Ishikawa (cell line): ENCODE results near the gene PLXNA4.
A peak's percentile ranks its signal among the peaks of the same experiment; 100 is the strongest.

Experiments used
- CEBPB ChIP-seq: IDR thresholded peaks from 2 replicates; pipeline ENCODE4 v1.6.1; 2012
- CREB1 ChIP-seq: IDR thresholded peaks from 2 replicates; pipeline ENCODE4 v1.6.1; 2012; ENCODE audit warnings: low read depth
- EGR1 ChIP-seq: IDR thresholded peaks from 2 replicates; pipeline ENCODE4 v1.6.1; 2012
- EP300 ChIP-seq: IDR thresholded peaks from 2 replicates; pipeline ENCODE4 v1.6.1; 2012; ENCODE audit warnings: borderline replicate concordance
- FOXM1 ChIP-seq: IDR thresholded peaks from 2 replicates; pipeline ENCODE4 v1.6.1; 2012; ENCODE audit warnings: low read depth, borderline replicate concordance
- NFIC ChIP-seq: IDR thresholded peaks from 2 replicates; pipeline ENCODE4 v1.6.1; 2012
- RAD21 ChIP-seq: IDR thresholded peaks from 2 replicates; pipeline ENCODE4 v1.6.1; 2012; ENCODE audit warnings: low read depth
- TAF1 ChIP-seq: IDR thresholded peaks from 2 replicates; pipeline ENCODE4 v1.6.1; 2012; ENCODE audit warnings: low read depth, mild to moderate bottlenecking
- TCF12 ChIP-seq: IDR thresholded peaks from 2 replicates; pipeline ENCODE4 v1.6.1; 2012; ENCODE audit warnings: low read depth
- TEAD4 ChIP-seq: IDR thresholded peaks from 2 replicates; pipeline ENCODE4 v1.6.1; 2012
- YY1 ChIP-seq: IDR thresholded peaks from 2 replicates; pipeline ENCODE4 v1.6.1; 2012; ENCODE audit warnings: low read depth
- ZBTB7A ChIP-seq: IDR thresholded peaks from 2 replicates; pipeline ENCODE4 v1.6.1; 2012; ENCODE audit warnings: low read depth
- TF ChIP-seq, protein P1 (sequence below): IDR thresholded peaks from 2 replicates; pipeline ENCODE4 v1.6.1; 2012
- TF ChIP-seq, protein P2 (sequence below): IDR thresholded peaks from 2 replicates; pipeline ENCODE4 v1.6.1; 2012; ENCODE audit warnings: low read depth, mild to moderate bottlenecking
- TF ChIP-seq, protein P3 (sequence below): IDR thresholded peaks from 2 replicates; pipeline ENCODE4 v1.6.1; 2012

The PLXNA4 gene

DNA sequence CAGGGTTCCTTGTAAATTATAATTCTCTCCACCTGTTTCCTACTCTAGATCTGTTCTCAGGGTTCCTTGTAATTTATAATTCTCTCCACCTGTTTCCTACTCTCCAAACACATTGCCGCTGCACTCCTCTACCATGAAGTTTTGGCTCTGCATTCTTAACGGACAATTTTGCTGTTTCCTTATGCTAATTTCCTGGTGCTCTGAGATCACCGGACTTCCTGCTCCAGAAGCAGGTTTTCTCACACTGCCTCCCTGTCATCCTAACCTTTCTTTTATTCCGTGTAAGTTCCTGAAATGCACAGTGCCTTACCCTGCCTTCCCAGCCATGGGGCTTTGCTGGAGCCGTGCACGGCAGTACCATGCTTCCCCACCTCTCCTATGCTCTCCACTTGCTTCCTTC is 256.8 kb downstream of the PLXNA4 start:
- TF ChIP-seq CREB1 (no peak), CEBPB (no peak), RAD21 (no peak), NFIC (no peak), TAF1 (no peak), EGR1 (no peak), EP300 (no peak), YY1 (no peak), TEAD4 (no peak), FOXM1 (no peak), TCF12 (no peak), ZBTB7A (no peak)
- TF ChIP-seq, protein P1, sequence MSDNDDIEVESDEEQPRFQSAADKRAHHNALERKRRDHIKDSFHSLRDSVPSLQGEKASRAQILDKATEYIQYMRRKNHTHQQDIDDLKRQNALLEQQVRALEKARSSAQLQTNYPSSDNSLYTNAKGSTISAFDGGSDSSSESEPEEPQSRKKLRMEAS = no peak
- TF ChIP-seq, protein P2, sequence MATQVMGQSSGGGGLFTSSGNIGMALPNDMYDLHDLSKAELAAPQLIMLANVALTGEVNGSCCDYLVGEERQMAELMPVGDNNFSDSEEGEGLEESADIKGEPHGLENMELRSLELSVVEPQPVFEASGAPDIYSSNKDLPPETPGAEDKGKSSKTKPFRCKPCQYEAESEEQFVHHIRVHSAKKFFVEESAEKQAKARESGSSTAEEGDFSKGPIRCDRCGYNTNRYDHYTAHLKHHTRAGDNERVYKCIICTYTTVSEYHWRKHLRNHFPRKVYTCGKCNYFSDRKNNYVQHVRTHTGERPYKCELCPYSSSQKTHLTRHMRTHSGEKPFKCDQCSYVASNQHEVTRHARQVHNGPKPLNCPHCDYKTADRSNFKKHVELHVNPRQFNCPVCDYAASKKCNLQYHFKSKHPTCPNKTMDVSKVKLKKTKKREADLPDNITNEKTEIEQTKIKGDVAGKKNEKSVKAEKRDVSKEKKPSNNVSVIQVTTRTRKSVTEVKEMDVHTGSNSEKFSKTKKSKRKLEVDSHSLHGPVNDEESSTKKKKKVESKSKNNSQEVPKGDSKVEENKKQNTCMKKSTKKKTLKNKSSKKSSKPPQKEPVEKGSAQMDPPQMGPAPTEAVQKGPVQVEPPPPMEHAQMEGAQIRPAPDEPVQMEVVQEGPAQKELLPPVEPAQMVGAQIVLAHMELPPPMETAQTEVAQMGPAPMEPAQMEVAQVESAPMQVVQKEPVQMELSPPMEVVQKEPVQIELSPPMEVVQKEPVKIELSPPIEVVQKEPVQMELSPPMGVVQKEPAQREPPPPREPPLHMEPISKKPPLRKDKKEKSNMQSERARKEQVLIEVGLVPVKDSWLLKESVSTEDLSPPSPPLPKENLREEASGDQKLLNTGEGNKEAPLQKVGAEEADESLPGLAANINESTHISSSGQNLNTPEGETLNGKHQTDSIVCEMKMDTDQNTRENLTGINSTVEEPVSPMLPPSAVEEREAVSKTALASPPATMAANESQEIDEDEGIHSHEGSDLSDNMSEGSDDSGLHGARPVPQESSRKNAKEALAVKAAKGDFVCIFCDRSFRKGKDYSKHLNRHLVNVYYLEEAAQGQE = no peak
- TF ChIP-seq, protein P3, sequence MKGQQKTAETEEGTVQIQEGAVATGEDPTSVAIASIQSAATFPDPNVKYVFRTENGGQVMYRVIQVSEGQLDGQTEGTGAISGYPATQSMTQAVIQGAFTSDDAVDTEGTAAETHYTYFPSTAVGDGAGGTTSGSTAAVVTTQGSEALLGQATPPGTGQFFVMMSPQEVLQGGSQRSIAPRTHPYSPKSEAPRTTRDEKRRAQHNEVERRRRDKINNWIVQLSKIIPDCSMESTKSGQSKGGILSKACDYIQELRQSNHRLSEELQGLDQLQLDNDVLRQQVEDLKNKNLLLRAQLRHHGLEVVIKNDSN = no peak

DNA sequence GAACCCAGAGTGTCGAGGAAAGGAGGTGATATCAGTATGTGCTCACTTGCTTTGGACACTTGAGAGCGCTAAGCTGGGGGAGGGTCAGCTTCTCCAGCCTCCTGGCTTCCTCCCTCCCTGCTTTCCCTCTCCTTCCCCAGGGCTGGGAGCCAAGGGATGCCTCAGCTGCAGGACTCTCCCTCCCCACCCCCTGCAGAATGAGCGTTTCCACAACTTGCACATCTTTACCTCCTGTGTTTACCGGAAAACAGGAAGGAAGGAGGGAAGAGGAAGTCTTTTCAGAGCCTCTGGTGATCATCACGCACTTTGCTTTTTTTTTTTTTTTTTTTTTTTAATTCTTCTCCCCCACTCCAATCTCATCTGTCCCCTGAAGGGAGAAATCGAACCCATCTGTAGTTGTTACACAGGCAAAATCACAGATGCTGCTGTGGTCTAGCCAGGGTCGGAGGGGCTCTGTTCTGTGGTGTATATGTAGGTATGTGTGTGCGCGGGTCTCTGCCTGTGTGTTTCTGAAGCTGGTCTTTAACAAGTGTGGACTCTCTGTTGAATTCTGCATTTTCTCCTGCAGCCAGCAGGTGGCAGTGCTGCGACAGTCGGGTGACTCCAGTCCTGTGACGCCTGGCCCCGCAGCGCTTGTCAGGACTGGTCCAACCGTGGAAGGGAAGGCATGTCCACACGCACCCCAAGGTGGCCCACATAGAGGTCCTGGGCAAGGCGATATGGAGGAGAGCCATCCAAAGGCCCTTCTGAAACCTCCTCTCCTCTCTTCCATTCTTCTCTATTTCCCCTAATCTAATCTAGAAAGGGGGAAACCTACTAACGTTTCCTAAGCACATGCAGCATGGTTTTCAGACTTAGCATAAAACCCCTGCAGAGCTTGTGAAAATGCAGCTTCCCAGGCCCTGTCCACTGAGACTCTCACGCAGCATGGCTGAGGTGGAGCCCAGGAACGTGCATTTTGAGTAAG is 257.6 kb downstream of the PLXNA4 start:
- no peak for TF ChIP-seq TCF12
- peak; percentile 86 for TF ChIP-seq RAD21
- no peak for TF ChIP-seq CREB1
- TF ChIP-seq, protein P2 = no peak
- TF ChIP-seq CEBPB = no peak
- no peak for TF ChIP-seq EGR1
- TF ChIP-seq TAF1 = no peak
- TF ChIP-seq, protein P3 = no peak
- no peak for TF ChIP-seq YY1

DNA sequence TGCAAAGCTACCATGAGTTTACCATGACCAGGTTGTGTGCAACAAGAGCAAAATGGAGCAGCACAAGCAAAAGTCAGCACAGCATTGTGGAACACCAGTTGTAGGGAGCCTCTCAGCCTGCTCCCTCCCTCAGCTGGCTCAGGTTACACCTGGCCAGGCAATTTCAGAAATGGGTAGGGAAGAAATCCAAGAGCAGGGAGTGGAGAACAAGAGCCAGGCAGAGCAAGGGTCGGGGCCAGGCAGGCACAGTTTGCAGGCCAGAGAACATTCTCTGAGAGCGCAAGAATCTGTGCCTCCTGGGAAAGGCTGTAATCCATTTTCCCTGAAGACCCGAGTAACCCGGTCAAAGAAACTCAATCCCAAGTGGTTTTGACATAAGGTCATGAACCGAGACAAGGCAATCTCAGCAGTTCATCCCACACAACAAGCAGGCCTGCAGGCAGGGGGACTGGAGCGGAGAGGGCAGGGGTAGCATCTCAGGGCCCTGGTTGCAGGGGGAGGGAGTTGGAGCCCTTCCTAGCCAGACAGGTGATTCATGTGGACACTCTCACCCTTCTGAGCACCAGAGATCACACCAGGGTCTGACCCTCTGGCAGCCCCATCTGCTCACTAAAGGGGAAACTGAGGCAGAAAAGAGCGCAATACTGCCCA is 258.4 kb downstream of the PLXNA4 start:
- TF ChIP-seq CREB1 (no peak), FOXM1 (no peak), NFIC (no peak), EGR1 (no peak), EP300 (no peak), ZBTB7A (no peak), YY1 (no peak), RAD21 (no peak), CEBPB (no peak), TEAD4 (no peak)
- TF ChIP-seq, protein P3 = no peak
- TF ChIP-seq, protein P1 = no peak
- TF ChIP-seq, protein P2 = no peak
